Sciatic nerve (tissue), 2 donors: ENCODE results near the gene CXXC5. TPM values are rescaled to one million over a fixed set of nuclear protein-coding genes. Genes with fewer than 3 reads are reported as not detected.
A peak's percentile ranks its signal among the peaks of the same experiment; 100 is the strongest.

Source experiments
- ATAC-seq: fragments of 200-7000 bp; cut with Tn5 transposase; one replicate; pipeline ENCODE4 v1.9.1; 2020; ENCODE audit warnings: mild to moderate bottlenecking, moderate library complexity
- DNase-seq: peaks from one replicate; pipeline ENCODE4 v3.0.0-alpha.2; 2020; ENCODE audit warnings: low spot score
- intact Hi-C: fragments of 100-400 bp; cut with DNase I; formaldehyde crosslinking; loops from one replicate; pipeline ENCODE4 v1.14.2; 2022
- total RNA-seq: library from RNA; stranded (reverse); fragmentation: NEBNext Ultra II Directional; extraction: Animal tissue kit (Norgen Biotek cat#: 25700); gene quantifications from one replicate; pipeline ENCODE4 v1.2.1, GENCODE V29; 2021
- donor health status: DM: no; HTN: no; CAD: no.
- donor health status: DM: no; HTN: no; CAD: no.

CXXC5 gene
- total RNA-seq, 1 donor from 2014 or later = 62.7 TPM

- peak; percentile 66 for ATAC-seq
These were observed 23.1 kb downstream of the CXXC5 start for GRCh38 chr5:139671096-139671841.

DNA sequence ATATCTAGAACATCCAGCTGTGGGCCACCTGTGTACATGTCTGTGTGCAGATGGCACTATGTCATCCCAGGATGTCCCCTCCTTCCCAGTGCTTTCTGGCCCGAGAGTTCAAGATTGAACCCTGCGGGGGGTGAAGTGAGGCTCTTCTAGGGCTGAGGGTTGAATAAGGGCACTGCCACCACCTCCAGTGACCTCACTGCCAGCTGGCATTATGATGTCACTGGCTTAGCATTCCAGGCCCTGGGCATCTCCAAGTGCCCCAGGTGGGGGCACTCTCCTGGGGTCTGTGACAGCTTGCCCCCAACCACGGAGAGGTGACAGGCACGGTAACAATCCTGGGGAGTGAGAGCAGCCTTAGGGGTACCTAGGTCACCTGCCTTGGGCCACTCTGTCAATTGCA, 27.1 kb downstream of the CXXC5 start:
- DNase-seq (no peak), ATAC-seq (no peak)
- intact Hi-C loops = no loop called here

More at GRCh38 chr5:139671096-139671841, 23.1 kb downstream of the CXXC5 start:
- intact Hi-C loops = no loop called here
- DNase-seq = no peak

- DNase-seq (no peak), ATAC-seq (no peak)
- intact Hi-C loops = no loop called here
These were observed 27.7 kb downstream of the CXXC5 start for GRCh38 chr5:139675825-139676224.

DNA sequence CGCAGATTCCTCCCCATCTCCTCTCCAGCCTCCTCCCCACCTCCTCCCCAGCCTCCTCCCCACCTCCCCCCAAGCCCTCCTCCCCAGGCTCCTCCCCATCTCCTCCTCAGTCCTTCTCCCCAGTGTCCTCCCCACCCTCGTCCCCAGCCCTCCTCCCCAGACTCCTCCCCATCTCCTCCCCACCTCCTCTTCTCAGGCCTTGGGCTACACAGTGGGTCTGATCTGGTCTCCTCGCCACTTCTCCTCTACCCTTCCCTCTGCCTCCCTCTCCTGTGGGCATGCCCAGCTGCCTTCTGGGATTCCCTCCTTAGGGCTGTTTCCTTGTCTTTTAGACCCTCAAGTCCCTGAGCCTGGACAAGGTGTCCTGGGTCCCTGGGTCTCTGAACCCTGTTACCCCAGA, 28.3 kb downstream of the CXXC5 start:
- ATAC-seq = no peak
- intact Hi-C loops = no loop called here
- no peak for DNase-seq

DNA sequence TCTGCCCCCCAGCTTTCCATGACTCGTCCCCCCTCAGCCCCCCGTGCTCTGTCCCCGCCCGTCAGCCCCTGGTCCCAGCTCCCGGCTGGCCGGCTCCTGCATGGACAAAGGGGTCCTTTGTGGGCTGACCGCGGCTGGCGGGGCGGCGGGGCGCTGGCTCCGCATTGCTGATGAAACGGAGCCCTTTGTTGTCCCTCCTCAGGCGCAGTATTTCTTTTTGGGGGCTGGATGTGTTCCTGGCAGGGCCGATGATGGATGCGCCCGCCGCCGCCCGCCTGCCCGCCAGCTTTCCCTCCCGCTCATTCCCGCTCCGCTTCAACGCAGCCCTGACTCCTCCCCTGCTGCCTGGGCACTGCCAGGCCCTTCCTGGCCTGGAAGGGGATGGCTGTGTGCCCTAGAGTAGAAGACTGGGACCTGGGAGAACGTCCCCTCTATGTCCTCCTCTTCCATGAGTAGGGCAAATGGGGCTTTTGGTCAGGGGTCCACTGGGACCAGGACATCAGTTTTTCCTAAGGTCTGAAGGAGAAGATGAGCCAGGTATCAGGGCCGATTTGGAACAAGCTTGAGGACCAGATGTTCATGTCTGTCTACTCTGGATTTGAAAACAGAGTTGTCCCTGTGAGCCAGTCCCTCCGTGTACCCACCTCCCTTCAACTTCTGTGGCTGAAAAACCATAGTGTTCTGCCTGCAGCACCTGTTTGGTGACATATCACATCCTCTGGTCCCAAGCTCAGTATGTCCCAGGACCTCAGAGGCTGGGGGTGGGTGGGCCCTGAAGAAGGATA, 29.0 kb downstream of the CXXC5 start:
- intact Hi-C loops = no loop called here
- DNase-seq (peak; percentile 81), ATAC-seq (peak; percentile 60)

- DNase-seq (no peak), ATAC-seq (peak; percentile 67)
- intact Hi-C loops = no loop called here
These were observed 29.8 kb downstream of the CXXC5 start for GRCh38 chr5:139677736-139678613.

DNA sequence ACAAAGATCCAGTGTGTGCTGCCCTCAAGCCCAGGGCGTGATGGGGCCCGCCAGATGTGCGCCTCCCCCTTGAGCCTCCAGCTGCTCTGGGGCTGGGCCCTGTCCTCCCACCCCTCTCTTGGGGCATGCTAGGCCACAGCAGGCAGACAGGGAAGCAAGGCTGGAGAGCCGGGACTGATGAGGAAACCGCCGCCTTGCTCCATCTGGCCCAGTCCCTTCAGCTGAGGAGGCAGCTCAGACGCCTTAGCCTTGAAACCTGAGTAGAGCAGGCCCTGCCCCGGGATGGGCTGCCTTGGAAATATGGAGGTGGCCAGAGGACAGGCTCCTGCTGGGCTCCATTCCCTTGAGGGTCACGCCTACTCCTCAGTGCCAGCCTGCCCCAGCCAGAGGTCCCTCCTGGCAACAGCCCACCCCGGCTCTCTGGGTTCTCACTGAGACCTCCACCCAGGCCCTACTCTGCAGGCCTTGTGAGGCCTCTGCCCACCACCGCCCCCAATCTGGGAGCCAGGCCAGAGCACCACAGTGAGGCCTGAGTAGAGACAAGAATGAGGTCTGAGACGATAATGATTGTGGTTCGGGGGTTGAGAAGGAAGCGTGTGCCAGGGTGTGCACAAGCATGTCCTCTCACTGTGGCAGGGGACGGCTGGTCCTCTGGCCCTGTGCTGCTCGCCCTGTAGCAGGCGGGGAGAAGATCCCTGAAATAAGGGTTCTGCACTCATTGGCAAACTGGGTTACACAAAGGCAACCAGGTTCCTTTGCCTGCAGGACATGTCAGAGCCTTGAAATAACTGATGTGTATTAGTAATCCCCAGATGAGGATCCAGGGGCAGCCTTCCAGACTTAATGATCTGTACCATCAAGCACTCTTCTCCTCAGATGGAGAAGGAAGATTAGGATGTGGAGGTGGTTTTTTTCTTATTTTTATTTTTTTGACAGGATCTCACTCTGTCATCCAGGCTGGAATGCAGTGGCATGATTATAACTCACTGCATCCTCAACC, 30.9 kb downstream of the CXXC5 start:
- ATAC-seq (peak; percentile 16), DNase-seq (no peak)
- intact Hi-C loops = no loop called here

GRCh38 chr5:139680368-139681111, 32.4 kb downstream of the CXXC5 start:
- DNase-seq (no peak), ATAC-seq (no peak)
- intact Hi-C loops = no loop called here

DNA sequence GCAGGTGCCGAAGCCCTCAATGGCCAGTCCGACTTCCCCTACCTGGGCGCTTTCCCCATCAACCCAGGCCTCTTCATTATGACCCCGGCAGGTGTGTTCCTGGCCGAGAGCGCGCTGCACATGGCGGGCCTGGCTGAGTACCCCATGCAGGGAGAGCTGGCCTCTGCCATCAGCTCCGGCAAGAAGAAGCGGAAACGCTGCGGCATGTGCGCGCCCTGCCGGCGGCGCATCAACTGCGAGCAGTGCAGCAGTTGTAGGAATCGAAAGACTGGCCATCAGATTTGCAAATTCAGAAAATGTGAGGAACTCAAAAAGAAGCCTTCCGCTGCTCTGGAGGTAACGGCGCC, 32.9 kb downstream of the CXXC5 start:
- no peak for ATAC-seq
- intact Hi-C loops = no loop called here
- DNase-seq = no peak

DNA sequence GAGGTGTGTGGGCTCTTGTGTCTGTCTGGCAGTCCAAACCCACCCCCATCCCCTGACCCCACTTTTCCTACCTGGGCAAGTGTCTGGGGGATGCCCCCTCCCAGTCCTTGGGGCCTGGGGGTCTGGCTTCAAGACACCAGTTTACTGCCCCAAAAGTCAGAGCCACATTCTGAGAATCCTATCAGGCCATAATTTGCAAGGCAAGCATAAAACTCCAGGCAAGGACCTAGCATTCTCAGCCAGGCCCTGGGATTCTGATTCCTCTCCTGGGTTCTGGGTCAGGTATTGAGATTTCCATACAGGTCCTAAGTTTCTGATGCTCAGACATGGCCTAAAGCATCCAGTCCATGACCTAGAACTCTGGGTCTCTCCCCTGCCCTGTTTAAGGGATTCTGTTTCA, 33.3 kb downstream of the CXXC5 start:
- intact Hi-C loops = no loop called here
- no peak for ATAC-seq
- no peak for DNase-seq

DNA sequence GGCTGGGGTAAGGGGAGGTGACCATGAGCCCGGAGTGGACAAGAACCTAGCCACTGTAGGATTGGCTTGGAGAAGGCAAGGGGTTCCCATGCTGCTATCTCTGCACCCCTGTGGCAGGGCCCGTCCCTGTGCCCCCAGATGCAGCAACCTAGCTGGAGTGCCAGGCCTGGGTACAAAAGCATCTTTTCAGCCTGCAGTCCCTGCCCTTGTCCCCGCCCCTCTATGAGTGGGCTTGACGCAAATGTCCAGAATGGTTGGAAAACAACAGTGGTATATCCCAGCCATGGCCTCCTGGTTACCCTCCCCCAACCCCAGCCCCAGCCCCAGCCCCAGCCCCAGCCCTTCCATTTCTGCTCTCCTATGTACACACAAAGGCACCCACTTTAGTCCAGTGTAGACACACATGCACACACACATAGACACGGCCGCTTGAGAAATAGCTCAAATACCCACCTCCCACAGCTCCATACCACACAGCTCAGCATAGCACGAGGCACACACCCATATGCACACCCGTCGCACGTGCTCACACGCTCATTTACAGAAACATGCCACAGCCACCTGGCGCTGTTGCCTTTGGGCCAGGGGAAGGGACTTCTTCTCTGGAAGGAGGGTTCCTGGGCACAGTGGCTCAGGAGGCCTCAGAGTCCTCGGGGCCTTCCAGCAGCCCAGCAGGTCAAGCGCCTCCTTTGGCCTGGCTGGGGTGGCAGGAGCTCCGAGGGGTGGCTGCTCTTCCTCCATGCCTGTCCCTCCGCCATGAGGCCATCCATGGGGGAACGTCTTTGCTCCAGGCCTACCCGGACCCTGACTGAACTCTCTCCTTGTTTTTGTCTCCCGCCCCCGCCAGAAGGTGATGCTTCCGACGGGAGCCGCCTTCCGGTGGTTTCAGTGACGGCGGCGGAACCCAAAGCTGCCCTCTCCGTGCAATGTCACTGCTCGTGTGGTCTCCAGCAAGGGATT, 34.1 kb downstream of the CXXC5 start:
- ATAC-seq = peak; percentile 23
- intact Hi-C loops = no loop called here

GRCh38 chr5:139683295-139684271, 35.4 kb downstream of the CXXC5 start:
- no peak for DNase-seq
- intact Hi-C loops = no loop called here
- no peak for ATAC-seq

More for the DNA sequence above, 34.1 kb downstream of the CXXC5 start:
- no peak for DNase-seq

DNA sequence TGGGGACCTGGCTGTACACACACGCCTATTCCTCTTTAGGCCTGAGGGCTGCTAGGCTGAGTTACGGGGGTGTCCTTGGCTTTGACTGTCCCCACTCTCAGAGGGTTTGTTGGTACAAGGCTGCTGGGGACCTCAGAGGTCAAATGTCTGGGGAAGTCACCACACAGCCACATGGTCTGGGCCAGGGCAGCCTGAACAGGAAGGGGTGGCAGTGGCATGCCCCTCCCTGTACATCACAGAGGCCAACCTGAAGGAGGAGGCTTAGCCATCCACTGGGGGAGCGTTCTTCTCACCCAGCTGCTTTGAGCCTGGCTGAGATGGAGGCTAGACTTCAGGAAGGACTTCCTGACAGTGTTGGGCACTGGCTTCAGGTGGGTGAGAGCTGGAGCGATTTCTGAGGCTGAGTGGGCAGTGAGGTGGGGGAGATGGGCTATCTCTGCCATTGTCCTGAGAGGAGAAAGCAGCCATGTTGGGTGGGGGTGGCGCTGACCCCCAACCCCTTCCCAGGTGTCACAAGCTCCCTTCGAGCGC, 36.3 kb downstream of the CXXC5 start:
- ATAC-seq = no peak

GRCh38 chr5:139684881-139685749, 37.0 kb downstream of the CXXC5 start:
- intact Hi-C loops = loop anchor here (5.0 kb wide), 1 partner anchor 48 kb away; no protein-coding TSS in a partner anchor
- no peak for ATAC-seq
- DNase-seq = no peak

More for the DNA sequence above, 36.3 kb downstream of the CXXC5 start:
- DNase-seq = no peak
- intact Hi-C loops = no loop called here
